Measurements from ENCODE around the gene ANKRD34B.
"Not testable (repeated sequence)": the region's sequence is repeated elsewhere in the genome, so short reads cannot be mapped to it uniquely, and the experiment has no call there.

Gene ANKRD34B
- 0 to 0.46 (median 0.03) reads per million in 18 experiments for total RNA-seq

GRCh38 chr5:80569961-80570786 is at the start of gene ANKRD34B:
Gene ANKRD34B (minus strand): TSS chr5:80570280. CDS start chr5:80560019, 10,261 bp downstream.
- DNase-seq, result no peak

GRCh38 chr5:80619086-80619485 is 49.0 kb upstream of the ANKRD34B start:
- peak; percentile 10 to 32 for DNase-seq

DNA sequence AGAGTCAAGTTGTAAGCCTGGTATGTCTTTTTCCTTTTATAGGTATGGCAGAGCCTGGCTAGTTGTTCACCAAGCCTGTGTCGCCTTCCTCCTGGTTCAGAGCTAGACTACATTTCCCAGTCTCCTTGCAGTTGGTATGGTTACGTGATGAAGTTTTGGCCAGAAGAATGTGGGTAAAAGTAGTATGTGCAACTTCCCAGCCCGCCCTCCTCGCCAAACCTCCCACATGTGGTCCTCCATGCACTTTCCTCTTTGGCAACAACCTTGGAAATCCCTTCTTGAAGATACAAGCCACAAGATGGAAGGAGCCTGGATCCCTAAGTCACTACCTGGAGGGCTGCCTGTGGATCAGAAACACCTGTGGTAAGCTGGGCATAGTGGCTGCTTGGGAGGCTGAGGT is 48.4 kb upstream of the ANKRD34B start:
- DNase-seq, result peak; percentile 46 to 51

DNA sequence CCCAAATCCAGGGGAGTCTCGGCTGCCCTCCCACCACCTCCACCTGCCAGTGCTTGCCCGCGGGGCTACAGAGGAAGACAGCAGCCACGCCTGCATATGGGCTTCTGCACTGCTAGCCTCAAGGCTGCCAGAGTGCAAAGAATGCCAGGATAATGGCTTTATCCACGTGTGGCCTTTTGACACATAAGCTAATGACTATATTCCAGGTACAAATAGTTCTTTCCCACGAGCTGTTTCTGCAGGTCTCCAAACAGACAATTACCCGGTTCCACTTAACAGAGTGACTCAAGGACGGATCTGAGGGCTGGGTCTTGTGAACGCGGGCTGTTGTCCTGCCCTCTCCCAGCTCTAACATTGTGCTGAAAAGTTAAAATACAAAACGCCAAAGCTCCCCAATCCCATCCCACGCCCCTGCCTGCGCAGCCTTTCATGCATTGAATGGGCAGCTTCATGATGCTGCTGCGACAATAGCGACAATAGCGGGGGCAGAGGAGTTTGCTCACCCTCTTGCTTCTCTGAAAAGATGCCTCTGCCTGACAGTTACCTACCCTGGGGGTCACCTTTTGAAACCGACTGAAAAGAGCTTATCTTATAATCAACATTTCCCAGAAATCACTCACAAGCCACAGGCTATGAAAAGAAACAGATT is 45.3 kb upstream of the ANKRD34B start:
- no peak for DNase-seq

DNA sequence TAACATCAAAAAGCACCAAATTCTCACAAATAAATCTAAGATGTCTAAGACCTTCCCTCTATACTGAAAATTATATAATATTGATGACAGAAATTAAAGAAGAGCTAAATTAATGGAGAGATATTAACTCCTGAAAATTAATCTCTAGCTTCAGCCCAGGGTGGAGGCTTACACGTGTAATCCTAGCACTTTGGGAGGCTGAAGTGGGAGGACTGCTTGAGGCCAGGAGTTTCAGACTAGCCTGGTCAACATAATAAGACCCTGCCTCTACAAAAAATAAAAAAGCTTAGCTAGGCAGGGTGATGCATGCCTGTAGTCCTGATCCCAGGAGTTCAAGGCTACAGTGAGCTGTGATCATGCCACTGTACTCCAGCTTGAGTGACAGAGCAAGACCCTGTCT is 39.6 kb upstream of the ANKRD34B start:
- DNase-seq, result no peak

- peak; percentile 73 to 81 for DNase-seq
These were observed 38.7 kb upstream of the ANKRD34B start for GRCh38 chr5:80608731-80609130.

DNA sequence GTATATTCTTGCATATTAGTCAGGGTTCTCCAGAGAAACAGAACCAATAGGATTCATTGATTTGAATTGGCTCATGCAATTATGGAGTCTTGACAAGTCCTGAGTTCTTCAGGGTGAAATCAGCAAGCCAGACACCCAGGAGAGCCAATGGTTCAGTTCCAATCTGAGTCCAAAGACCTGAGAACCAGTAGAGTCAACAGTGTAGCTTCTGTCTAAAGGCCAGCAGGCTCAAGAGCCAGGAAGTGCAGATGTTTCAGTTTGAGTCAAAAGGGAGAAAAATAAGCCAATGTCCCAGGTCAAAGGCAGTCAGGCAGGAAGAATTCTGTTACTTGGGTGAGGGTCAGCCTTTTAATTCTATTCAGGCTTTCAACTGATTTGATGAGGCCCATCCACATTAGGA is 37.8 kb upstream of the ANKRD34B start:
- no peak for DNase-seq

- DNase-seq, result no peak
These were observed 37.3 kb upstream of the ANKRD34B start for GRCh38 chr5:80607343-80607742.

DNA sequence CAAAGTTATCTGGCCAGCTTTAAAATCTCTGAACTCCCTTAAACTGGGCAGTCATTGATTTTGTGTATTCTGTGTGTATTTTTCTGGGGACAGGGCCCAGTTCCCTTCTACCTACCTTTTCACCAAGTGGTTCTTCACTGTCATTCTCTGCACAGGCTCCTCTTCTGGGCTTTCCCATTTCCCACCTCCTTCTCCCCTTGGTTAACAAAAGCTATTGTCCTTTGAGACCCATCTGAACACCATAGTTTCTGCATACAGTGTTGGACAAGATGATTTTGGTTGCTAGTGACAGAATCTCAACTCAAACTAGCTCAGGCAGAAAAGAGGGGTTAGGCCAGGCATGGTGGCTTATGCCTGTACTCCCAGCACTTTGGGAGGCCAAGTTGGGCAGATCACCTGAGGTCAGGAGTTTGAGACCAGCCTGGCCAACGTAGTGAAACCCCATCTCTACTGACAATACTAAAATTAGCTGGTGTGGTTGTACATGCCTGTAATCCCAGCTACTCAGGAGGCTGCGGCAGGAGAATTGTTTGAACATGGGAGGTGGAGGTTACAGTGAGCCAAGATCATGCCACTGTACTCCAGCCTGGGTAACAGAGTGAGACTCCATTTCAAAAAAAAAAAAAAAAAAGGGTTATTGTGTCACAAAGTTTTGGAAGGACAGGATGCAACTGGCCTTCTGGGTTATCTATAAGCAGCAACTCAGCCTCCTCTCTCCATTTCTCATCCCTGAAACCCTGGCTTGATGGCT is 31.0 kb upstream of the ANKRD34B start:
- DNase-seq, result no peak

GRCh38 chr5:80597500-80597899 is 27.4 kb upstream of the ANKRD34B start:
- DNase-seq, result no peak

DNA sequence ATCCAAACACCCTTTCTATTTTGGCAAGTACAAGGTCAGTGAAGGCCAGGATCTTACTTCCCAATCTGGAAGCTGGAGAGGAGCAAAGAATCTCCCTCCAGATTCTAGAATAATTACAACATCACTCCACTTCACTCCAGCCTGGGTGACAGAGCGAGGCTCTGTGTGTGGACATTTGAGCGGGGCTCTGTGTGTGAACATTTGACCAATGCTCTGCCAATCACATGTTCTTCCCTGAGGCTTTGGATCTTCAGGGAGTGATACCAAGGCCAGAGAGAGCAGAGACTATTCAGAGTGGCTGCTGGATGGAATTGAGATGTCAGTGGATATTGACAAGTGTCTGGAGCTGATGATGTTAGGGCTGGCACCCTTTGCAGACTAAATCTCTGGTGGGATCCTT is 24.7 kb upstream of the ANKRD34B start:
- no peak for DNase-seq

GRCh38 chr5:80592761-80593160 is 22.7 kb upstream of the ANKRD34B start:
- DNase-seq, result no peak

DNA sequence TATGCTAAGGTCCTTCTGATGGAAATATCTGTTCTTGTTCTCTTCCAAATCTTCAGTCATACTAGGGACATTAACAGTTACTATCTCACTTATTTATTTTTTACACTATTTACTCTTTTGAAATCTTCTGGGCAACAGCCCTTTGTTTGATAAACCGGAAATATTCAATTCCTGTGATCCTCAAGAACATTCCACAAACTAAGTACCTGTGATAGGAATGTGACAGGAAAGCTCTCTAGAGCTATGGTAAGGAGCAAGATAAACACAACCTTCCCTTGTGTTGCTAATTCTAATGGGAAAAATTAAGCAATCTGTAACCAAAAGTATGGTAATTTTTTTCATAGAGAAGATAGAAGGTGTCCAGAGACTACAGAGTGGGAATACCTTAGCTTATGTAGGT is 22.0 kb upstream of the ANKRD34B start:
- DNase-seq, result no peak

GRCh38 chr5:80591352-80591751 is 21.3 kb upstream of the ANKRD34B start:
- DNase-seq, result no peak

DNA sequence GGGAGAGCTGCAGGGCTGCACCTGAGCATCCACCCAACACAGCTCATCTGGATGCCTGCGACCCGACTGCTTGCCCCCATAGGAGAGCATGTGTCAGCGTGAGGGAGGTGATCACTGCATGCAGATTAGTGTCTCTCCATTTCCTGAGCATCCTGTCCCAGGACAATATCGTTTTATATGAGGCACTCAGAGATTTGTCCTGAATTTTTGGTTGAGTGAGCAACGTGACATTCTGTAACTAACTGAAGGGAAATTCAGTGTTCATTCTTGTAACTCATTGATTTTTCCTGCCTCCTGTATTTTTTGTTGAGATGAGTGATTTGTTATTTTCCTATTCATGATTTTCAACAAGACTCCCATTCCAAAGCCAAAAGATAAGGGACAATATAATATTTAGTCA is 20.7 kb upstream of the ANKRD34B start:
- DNase-seq, result no peak

GRCh38 chr5:80588858-80589540 is 18.9 kb upstream of the ANKRD34B start:
- no peak for DNase-seq

DNA sequence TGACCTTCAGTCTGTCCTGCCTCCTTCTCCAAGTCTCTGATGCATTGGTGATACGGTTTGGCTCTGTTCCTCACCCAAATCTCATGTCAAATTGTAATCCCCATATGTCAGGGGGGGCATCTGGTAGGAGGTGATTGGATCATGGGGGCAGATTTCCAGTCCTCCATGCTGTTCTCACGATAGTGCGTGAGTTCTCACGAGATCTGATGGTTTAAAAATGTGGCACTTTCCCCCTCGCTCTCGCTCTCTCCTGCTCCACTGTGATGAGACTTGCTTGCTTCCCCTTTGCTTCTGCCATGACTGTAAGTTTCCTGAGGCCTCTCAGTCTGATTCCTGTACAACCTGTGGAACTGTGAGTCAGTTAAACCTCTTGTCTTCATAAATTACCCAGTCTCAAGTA is 14.7 kb upstream of the ANKRD34B start:
- DNase-seq, result no peak

GRCh38 chr5:80580291-80580690 is 10.2 kb upstream of the ANKRD34B start:
- not testable (repeated sequence) for DNase-seq

DNA sequence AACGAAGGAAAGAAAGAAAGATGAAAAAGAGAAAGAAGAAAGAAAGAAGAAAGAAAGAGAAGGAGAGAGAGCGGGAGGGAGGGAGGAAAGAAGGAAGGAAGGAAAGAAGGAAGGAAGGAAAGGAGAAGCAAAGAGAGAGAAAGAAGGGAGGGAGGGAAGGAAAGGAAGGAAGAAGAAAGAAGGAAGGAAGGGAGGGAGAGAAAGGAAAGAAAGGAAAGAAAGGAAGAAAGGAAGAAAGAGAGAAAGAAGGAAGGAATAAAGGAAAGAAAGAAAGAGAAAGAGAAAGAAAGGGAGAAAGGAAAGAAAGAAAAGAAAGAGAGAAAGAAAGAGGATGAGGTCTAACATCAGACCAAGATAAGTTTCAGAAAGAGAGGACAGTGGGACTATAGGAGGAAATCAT is 9.0 kb upstream of the ANKRD34B start:
- DNase-seq, result no peak

- no peak for DNase-seq
These were observed 7.6 kb upstream of the ANKRD34B start for GRCh38 chr5:80577707-80578106.

GRCh38 chr5:80576383-80576782 is 6.3 kb upstream of the ANKRD34B start:
- DNase-seq, result no peak

DNA sequence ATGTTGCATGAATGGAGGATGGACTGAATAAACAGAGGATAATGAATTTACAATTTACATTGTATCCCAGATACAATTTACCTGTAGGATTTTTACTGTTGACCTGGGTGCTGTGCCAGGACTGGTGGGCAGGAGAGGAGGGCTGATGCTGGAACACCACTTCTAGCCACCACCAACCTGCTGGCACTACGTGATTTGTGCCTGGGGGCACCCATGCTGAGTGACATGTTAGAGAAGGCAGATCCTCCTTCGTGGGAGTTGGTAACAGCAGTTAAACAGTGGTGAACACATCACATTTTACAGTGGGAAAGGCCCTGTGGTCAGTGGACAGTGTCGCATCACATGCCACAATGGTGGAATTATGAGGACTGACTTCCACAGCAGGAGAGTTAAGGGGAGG is 3.0 kb upstream of the ANKRD34B start:
- DNase-seq, result no peak

Measured in inflammatory macrophage (primary cell).